Adrenal gland (tissue), 12 donors: Measurements from ENCODE around the gene ZNF692. TPM values are rescaled to one million over a fixed set of nuclear protein-coding genes. Genes with fewer than 3 reads are reported as not detected.
"Not testable (repeated sequence)": the region's sequence is repeated elsewhere in the genome, so short reads cannot be mapped to it uniquely, and the experiment has no call there.

ENCODE experiments used
- DNase-seq, 7 donors: peaks; one replicate each; pipeline ENCODE4 v3.0.0-alpha.2; 2019 to 2020
- H3K27ac ChIP-seq, 5 donors: fragments of 200-600 bp; sonication (generic) in 4 of 5; 1 replicate in 3 of 5; 2 replicates in 2 of 5; pipeline versions ENCODE4 v1.5.1 to v1.8.0; 2016 to 2020; ENCODE audit warnings: mild to moderate bottlenecking in 1 of 5
- H3K27me3 ChIP-seq: fragments of 200-600 bp; 2 replicates; pipeline ENCODE4 v1.8.0; 2021
- H3K36me3 ChIP-seq, 2 donors: fragments of 200-600 bp; replicated peaks in 1 of 2; 1 replicate in 1 of 2; 2 replicates in 1 of 2; pipeline versions ENCODE4 v1.5.1 to v1.8.0; 2018 to 2022
- H3K4me1 ChIP-seq, 2 donors: fragments of 200-600 bp; replicated peaks in 1 of 2; 1 replicate in 1 of 2; 2 replicates in 1 of 2; pipeline versions ENCODE4 v1.5.1 to v1.8.0; 2018 to 2021
- H3K4me3 ChIP-seq, 4 donors: fragments of 200-600 bp; sonication (generic) in 3 of 4; one replicate each; pipeline ENCODE4 v1.5.1; 2016 to 2018
- H3K9me3 ChIP-seq, 3 donors: fragments of 200-600 bp; sonication (generic) in 1 of 3; replicated peaks in 1 of 3; 1 replicate in 2 of 3; 2 replicates in 1 of 3; pipeline versions ENCODE4 v1.5.1 to v1.8.0; 2016 to 2021
- CTCF ChIP-seq, 6 experiments: fragments of 450-650 bp in 4 of 6; fragments of 200-600 bp in 2 of 6; sonication (generic) in 1 of 6; IDR thresholded peaks; 1 replicate in 5 of 6; 2 replicates in 1 of 6; pipeline versions ENCODE4 v1.5.1 to v1.8.0; 2016 to 2021; ENCODE audit warnings: antibody characterized with exemption in 6 of 6, mild to moderate bottlenecking in 2 of 6, moderate library complexity in 1 of 6
- POLR2A ChIP-seq, 2 donors: fragments of 450-650 bp; IDR thresholded peaks; one replicate each; pipeline ENCODE4 v1.6.1; 2017; ENCODE audit warnings: antibody characterized with exemption in 2 of 2, mild to moderate bottlenecking in 2 of 2, moderate library complexity in 1 of 2
- WGBS, 4 donors: extraction: QIAGEN DNeasy Blood & Tissue Kit in 2 of 4; methylation state at CpG; one replicate each; pipeline versions ENCODE4 v1.1.5 to v1.1.7; 2013 to 2017; 5-methylcytosine and 5-hydroxymethylcytosine counted together
- intact Hi-C, 2 donors: fragments of 100-400 bp; cut with DNase I; formaldehyde crosslinking; loops; one replicate each; pipeline versions ENCODE4 v1.14.1 to v1.15.0; 2022 to 2023
- polyA plus RNA-seq, 3 donors: library from polyadenylated mRNA; stranded (reverse); fragments of 200-250 nt in 2 of 3; fragments of 350-450 nt in 1 of 3; fragmentation: Illumina TruSeq in 1 of 3; extraction: RNeasy Lipid Tissue Mini Kit (QIAGEN cat#74804) in 1 of 3; gene quantifications; one replicate each; pipeline ENCODE4 v1.2.3, GENCODE V29; 2013 to 2014
- total RNA-seq, 9 donors: library from RNA; depleted of rRNA in 4 of 9; stranded (reverse); fragments of >200 nt in 4 of 9; fragments of 120-200 nt in 1 of 9; fragmentation: NEBNext Ultra II Directional in 1 of 9; extraction: Animal tissue kit (Norgen Biotek cat#: 25700) in 1 of 9; gene quantifications; one replicate each; pipeline versions ENCODE4 v1.1.0 to v1.2.4, GENCODE V29; 2013 to 2023
- donor health status: healthy with polysubstance abuse.
- donor health status: Bipolar disorder and iron deficiency.
- donor health status: DM: yes; HTN: yes; CAD: no.
- donor health status: DM: no; HTN: no; CAD: no.
- donor health status: DM: no; HTN: no; CAD: no.
- donor health status: DM: yes; HTN: yes; CAD: no.

The ZNF692 gene
- total and polyA plus RNA-seq, 12 donors = 10.3 to 366 (median 30.4) TPM

DNA sequence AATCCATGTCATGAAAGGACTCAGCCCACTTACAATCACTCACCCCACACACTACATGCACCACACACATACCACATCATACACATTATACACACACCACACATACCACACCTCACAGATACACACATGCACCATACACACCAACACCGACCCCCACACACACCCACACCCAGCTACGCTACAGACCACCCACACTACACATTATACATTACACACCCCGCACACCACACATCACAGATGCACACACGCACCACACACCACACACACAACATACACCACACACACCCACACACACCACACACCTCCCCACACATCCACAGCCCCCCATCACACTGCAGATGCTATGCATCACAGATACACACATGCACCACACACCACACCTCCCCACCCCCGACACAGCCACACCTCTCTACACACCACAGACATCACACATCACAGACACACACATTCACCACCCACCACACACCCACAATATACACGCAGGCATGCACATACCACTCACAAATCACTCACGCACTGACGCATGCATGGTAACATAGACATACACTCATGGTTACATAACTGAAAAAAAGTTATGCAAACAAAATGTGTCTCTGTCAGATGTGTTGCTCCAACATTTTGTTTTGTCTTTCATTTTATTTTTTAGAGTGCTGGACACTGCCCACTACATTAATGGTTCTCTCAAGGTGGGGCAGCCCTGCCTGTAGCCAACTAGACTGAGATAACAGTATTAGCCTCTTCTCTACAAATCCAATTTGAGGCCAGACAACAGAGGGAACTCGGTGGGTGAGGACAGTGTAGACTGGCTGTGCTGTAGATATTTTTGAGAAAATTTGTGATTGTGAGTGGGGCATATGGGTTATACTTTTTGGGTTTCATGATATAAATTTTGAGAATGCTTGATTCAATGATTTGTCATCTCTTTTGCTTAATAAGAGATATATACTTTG is 31.9 kb upstream of the ZNF692 start:
- Histone ChIP-seq H3K4me1 (no peaks in the 10 kb centered on the region), H3K27me3 (no peaks in the 10 kb centered on the region), H3K36me3 (no peaks in the 10 kb centered on the region), H3K9me3 (no peaks in the 10 kb centered on the region), H3K4me3 (no peak overlapping the region), H3K27ac (no peak overlapping the region)
- no peak for TF ChIP-seq CTCF (IDR thresholded peaks at IDR 0.05)
- no peak for TF ChIP-seq POLR2A (IDR thresholded peaks at IDR 0.05)
- intact Hi-C loops = no loop called here
- no peak for DNase-seq
- 84 to 92% (median 86%) methylated on average over 9 of the region's 9 CpGs for WGBS, 4 donors

GRCh38 chr1:248889914-248890243 is 31.0 kb upstream of the ZNF692 start:
- H3K9me3 ChIP-seq, H3K36me3 ChIP-seq, H3K27ac ChIP-seq, H3K4me3 ChIP-seq, H3K4me1 ChIP-seq, H3K27me3 ChIP-seq, intact Hi-C loops, DNase-seq: not testable (repeated sequence)
- whole genome bisulfite sequencing, 4 donors = 82 to 93% (median 88%) methylated on average over 8 to 10 of the region's 10 CpGs

DNA sequence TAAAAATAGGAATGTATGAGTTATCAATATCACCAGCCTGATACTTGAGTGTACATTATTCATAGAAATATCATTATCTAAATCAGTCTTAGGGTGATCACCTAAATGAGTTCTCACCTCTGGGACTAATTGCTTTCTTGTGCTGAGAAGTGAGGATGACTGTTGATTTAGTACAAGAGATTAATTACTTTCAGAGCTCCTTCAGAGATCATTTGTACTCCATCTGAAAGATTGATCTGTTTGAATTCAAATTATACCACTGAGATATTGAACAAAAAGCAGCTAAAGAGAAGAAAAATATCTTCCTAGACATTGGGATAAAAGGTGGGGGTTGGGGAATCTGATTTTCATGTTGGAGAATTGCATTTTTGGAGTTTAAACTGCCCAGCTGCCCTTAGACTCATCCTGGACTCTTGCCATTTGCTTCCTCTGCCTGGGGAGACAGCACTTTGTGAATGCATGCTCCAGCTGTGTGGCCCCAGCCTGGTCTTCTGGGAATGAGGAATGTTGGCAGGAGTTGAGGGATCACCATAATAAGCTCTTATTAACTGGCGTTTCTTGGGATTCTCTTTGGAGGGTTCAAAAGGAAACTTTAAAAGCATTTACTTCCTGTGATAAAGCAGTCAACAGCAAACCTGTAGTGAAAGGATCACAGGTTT is 27.5 kb upstream of the ZNF692 start:
- Histone ChIP-seq H3K4me1 (no peaks in the 10 kb centered on the region), H3K9me3 (no peaks in the 10 kb centered on the region), H3K27ac (no peak overlapping the region), H3K27me3 (no peaks in the 10 kb centered on the region), H3K36me3 (no peaks in the 10 kb centered on the region), H3K4me3 (no peak overlapping the region)
- no peak for DNase-seq
- intact Hi-C loops = no loop called here
- TF ChIP-seq CTCF (IDR thresholded peaks at IDR 0.05) (no peak), POLR2A (IDR thresholded peaks at IDR 0.05) (no peak)
- WGBS, 4 donors = 21 to 41% (median 34%) methylated on average over 1 of the region's 1 CpG

GRCh38 chr1:248885646-248886045 is 26.8 kb upstream of the ZNF692 start:
- H3K4me3 ChIP-seq = no peak overlapping the region
- intact Hi-C loops = no loop called here
- no peaks in the 10 kb centered on the region for H3K4me1 ChIP-seq
- no peak overlapping the region for H3K27ac ChIP-seq
- no peaks in the 10 kb centered on the region for H3K9me3 ChIP-seq
- TF ChIP-seq CTCF (IDR thresholded peaks at IDR 0.05) (no peak), POLR2A (IDR thresholded peaks at IDR 0.05) (no peak)
- no peaks in the 10 kb centered on the region for H3K27me3 ChIP-seq
- WGBS, 4 donors = 76 to 95% (median 82%) methylated on average over 1 of the region's 1 CpG
- H3K36me3 ChIP-seq = no peaks in the 10 kb centered on the region
- DNase-seq = no peak
